Gastroesophageal sphincter (tissue), 3 donors: ENCODE measurements around the gene SASS6.

Experiments used
- POLR2AphosphoS5 ChIP-seq: sonication (generic); formaldehyde crosslinking; IDR thresholded peaks from one replicate; pipeline ENCODE4 v1.6.1; 2017; ENCODE audit warnings: antibody characterized with exemption
- TF ChIP-seq, protein P1 (sequence below), 4 experiments: fragments of 200-600 bp in 2 of 4; fragments of 450-650 bp in 2 of 4; sonication (generic) in 1 of 4; IDR thresholded peaks; one replicate each; pipeline ENCODE4 v1.5.1; 2017 to 2019; ENCODE audit warnings: antibody characterized with exemption in 4 of 4, mild to moderate bottlenecking in 2 of 4, moderate library complexity in 2 of 4

- TF ChIP-seq, protein P1, sequence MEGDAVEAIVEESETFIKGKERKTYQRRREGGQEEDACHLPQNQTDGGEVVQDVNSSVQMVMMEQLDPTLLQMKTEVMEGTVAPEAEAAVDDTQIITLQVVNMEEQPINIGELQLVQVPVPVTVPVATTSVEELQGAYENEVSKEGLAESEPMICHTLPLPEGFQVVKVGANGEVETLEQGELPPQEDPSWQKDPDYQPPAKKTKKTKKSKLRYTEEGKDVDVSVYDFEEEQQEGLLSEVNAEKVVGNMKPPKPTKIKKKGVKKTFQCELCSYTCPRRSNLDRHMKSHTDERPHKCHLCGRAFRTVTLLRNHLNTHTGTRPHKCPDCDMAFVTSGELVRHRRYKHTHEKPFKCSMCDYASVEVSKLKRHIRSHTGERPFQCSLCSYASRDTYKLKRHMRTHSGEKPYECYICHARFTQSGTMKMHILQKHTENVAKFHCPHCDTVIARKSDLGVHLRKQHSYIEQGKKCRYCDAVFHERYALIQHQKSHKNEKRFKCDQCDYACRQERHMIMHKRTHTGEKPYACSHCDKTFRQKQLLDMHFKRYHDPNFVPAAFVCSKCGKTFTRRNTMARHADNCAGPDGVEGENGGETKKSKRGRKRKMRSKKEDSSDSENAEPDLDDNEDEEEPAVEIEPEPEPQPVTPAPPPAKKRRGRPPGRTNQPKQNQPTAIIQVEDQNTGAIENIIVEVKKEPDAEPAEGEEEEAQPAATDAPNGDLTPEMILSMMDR (IDR thresholded peaks at IDR 0.05): no peak
- TF ChIP-seq POLR2AphosphoS5: no peak
Observed at GRCh38 chr1:100164702-100165101, 32.0 kb upstream of the SASS6 start.
